Measurements from ENCODE around the gene TMEM94. TPM values are rescaled to one million over a fixed set of nuclear protein-coding genes. Genes with fewer than 3 reads are reported as not detected.

The TMEM94 gene
- total RNA-seq, 1 donor, result 28.5 TPM

DNA sequence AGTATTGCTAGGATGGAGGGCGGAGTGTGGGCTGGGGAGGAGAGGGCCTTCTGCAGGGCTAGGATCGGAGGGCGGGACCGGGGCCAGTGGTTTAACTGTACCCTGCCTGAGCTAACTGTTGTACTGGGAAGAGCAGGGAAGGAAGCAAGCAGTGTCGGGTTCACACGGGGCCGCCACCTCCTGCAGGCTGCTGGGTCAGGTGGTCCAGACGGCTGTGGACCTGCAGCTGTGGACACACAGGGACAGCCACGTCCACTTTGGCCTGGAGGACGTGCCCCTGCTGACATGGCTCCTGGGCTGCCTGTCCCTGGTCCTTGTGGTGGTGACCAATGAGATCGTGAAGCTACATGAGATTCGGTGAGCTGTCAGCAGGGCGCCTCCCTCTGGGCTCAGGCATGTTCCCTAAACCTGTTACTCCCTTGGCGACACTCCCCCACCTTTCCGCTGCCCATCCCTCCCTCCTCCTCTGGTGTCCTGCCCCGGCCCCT lies 42.3 kb downstream of the TMEM94 start:
- no peak for DNase-seq (ENCODE audit: low read depth)
- H3K4me3 ChIP-seq (ENCODE audit: low read depth, low read length), result no peak overlapping the region
- TF ChIP-seq, protein P1, sequence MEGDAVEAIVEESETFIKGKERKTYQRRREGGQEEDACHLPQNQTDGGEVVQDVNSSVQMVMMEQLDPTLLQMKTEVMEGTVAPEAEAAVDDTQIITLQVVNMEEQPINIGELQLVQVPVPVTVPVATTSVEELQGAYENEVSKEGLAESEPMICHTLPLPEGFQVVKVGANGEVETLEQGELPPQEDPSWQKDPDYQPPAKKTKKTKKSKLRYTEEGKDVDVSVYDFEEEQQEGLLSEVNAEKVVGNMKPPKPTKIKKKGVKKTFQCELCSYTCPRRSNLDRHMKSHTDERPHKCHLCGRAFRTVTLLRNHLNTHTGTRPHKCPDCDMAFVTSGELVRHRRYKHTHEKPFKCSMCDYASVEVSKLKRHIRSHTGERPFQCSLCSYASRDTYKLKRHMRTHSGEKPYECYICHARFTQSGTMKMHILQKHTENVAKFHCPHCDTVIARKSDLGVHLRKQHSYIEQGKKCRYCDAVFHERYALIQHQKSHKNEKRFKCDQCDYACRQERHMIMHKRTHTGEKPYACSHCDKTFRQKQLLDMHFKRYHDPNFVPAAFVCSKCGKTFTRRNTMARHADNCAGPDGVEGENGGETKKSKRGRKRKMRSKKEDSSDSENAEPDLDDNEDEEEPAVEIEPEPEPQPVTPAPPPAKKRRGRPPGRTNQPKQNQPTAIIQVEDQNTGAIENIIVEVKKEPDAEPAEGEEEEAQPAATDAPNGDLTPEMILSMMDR (IDR thresholded peaks at IDR 0.05; ENCODE audit: insufficient read depth, low read depth, low read length), result no peak

DNA sequence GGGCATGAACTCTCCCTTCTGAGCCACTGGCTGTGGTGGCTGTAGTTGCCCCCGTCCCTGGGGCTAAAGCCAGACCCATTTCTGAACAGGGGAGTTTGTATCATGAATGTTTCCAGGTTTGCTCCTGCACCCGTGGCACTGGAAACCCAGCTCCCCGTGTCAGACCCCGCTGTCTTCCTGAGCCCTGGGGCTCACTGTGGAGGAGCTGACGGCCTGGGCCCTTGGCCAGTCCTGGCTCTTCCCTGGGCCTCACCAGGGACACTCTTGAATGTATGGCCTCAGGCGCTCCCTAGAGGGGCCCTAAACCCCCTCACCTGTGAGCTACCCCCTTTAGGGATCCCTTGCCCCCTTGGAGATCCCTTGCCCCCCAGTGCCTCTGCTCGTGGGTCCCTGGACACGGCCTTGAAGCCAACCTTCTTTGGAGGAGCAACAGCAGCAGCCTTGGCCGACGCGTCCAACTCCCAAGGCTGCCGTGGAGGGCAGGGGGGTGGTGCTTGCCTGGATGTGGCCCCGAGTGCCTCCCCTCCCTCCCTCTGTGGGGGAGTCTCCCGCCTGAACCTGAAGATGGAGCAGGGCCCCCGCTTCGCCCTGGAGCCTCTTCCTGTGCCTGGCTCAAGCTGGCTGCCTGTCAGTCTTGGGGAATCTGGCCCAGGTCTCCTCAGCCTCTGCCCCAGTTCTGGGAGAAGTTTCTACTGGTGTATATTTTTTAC lies 43.0 kb downstream of the TMEM94 start:
- DNase-seq (ENCODE audit: low read depth), result no peak
- H3K4me3 ChIP-seq (ENCODE audit: low read depth, low read length), result no peak overlapping the region
- TF ChIP-seq, protein P1 (IDR thresholded peaks at IDR 0.05; ENCODE audit: insufficient read depth, low read depth, low read length), result no peak

DNA sequence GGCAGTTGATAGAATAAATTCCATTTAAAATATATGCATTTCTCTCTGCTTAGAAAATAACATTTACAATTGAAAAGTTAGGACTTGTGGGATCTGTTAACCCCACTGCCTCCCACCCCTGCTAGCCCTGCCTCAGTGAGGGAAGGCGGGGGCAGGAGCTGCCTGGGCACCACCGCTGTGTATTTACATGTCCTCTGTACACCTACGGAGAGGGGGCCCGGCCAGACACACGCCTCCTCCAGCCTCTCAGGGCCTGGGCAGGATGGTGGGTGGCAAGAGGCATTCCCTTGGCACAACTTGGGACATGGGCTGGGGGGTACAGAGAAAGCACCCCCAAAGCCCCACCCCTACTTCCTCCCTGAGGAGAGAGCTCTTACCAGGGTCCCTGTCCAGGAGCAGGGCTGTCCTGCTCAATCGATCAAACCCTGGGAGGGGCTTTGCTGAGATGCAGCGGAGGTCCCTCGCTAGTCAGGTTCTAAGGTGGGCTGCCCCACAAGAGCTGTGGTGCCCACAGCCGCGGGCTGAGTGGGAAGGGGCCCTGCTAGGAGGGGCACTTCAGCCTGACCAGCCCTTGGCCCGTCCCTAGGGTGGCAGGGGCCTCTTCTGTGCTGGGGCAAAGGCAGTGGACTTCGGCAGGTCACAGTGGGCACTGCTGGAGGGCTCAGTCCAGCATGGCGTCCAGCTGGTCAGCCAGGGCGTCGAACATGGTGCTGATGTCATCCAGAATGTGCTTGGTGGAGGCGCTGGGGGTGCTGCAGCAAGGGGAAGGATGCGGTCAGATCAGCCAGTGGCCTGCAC lies 44.2 kb downstream of the TMEM94 start:
- DNase-seq (ENCODE audit: low read depth), result no peak
- H3K4me3 ChIP-seq (ENCODE audit: low read depth, low read length), result no peak overlapping the region
- TF ChIP-seq, protein P1 (IDR thresholded peaks at IDR 0.05; ENCODE audit: insufficient read depth, low read depth, low read length), result no peak

DNA sequence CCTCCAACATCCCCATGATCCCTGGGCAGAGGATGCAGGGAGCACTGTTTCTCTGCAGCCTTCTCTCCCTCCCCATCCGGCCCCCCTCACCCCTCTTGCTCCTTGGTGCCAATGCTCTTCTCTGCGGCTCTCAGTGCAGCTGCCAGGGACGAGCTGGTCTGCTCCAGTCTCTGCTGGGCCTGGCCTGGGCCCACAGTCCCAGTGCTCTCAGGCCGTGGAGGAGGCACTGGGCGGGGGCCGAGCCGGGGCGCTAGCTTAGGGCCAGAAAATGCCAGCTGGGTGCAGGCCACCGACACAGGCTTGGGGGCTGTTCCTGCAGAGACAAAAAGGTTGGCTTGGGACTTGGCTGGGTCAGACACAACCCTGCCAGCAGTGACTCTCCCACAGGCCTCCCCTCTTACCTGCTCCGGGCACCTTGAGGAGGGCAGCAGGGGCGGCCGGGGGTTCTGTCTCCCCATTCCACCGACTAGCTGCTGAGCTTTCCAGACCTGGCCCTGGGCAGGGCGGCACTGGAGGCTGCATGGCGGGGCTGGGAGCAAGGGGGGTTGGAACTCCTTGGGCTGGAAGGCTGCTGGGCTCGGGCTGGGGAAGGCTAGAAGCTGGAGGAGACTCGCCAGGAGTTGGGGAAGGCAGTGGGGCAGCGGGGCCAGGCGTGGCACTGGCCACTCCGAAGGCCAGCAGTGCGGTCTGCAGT lies 45.1 kb downstream of the TMEM94 start:
- no peak for DNase-seq (ENCODE audit: low read depth)
- TF ChIP-seq, protein P1 (IDR thresholded peaks at IDR 0.05; ENCODE audit: insufficient read depth, low read depth, low read length), result no peak
- no peak overlapping the region for H3K4me3 ChIP-seq (ENCODE audit: low read depth, low read length)

GRCh38 chr17:75502072-75502720 lies 45.8 kb downstream of the TMEM94 start:
- H3K4me3 ChIP-seq (ENCODE audit: low read depth, low read length), result no peak overlapping the region
- DNase-seq (ENCODE audit: low read depth), result no peak
- TF ChIP-seq, protein P1 (IDR thresholded peaks at IDR 0.05; ENCODE audit: insufficient read depth, low read depth, low read length), result no peak

DNA sequence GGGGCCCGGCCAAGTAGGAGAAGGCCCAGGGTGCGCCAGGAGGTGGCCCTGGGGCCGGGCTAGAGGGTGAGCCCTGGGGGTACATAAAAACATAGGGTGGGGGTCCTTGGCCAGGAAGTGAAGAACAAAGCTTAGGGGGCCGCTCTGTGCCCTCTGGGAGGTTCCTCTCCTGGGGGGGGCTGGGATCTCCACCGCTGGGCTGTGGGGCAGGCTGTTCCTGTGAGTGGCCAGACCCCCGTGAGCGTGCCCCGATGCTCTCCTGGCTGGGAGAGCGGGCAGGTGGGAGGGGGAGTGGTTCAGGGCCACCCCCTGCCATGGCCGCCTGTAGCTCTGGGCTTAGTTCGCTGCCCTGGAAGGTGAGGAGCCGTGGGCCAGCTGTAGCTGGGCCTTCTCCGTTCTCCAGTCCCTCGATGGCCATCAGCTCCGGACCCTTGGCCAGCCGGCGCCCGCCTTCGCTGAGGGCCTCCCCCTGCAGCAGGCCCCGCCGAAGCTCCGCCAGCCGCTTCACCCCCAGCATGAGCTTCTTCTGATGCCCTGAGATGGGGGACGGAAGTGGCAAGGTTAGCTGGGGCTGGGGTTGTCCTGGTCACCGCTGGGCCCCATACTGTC lies 46.4 kb downstream of the TMEM94 start:
- TF ChIP-seq, protein P1 (IDR thresholded peaks at IDR 0.05; ENCODE audit: insufficient read depth, low read depth, low read length), result no peak
- no peak for DNase-seq (ENCODE audit: low read depth)
- no peak overlapping the region for H3K4me3 ChIP-seq (ENCODE audit: low read depth, low read length)

Measured in fibroblast of villous mesenchyme (primary cell).